NB4 (cell line): ENCODE measurements around the gene SLC6A12.

Experiments used
- CTCF ChIP-seq: IDR thresholded peaks from one replicate; pipeline ENCODE4 v1.5.1; 2012; ENCODE audit warnings: low read depth, low read length
- POLR2A ChIP-seq: IDR thresholded peaks from 2 replicates; pipeline ENCODE4 v1.6.1; 2011; ENCODE audit warnings: mild to moderate bottlenecking; ENCODE audit not compliant: insufficient read length; ENCODE audit errors: extremely low read depth

GRCh38 chr12:211142-211465 is 2.9 kb downstream of the SLC6A12 start:
- TF ChIP-seq CTCF (no peak), POLR2A (no peak)
